Raji (cell line): ENCODE results near the gene STH.

Source experiments
- POLR2A ChIP-seq: IDR thresholded peaks from 2 replicates; pipeline ENCODE4 v1.6.1; 2011; ENCODE audit warnings: low read depth, low read length, control low read depth; ENCODE audit not compliant: insufficient read depth

Gene STH

GRCh38 chr17:45998987-45999899 lies at the start of gene STH:
Gene STH (plus strand): TSS chr17:45999250. CDS start chr17:45999280, 30 bp downstream.
- TF ChIP-seq POLR2A = no peak

GRCh38 chr17:45949755-45950320 lies 49.2 kb upstream of the STH start:
- no peak for TF ChIP-seq POLR2A

- no peak for TF ChIP-seq POLR2A
Observed at GRCh38 chr17:45950888-45951287, 48.2 kb upstream of the STH start.

DNA sequence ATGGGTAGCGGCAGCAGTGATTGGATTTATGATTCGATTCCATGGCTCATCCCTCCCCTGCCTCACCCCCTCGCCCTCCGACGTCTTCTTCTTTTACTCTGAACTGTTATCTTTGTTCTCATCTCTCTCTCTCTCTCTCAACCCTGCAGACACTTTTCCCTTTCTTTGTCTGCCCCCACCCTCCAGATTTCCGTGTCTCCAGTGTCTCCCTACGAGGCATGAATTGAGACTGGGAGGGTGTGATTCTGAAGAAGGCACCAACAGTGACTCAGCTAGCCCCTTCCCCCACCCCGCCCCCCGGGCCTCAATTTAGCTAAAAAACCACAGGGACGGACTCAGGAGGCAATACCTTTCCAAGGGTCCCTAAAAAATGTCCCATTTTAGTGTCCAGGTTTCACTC lies 47.6 kb upstream of the STH start:
- no peak for TF ChIP-seq POLR2A

GRCh38 chr17:45951941-45952340 lies 47.1 kb upstream of the STH start:
- TF ChIP-seq POLR2A = no peak

GRCh38 chr17:45952814-45953320 lies 46.2 kb upstream of the STH start:
- TF ChIP-seq POLR2A = no peak

DNA sequence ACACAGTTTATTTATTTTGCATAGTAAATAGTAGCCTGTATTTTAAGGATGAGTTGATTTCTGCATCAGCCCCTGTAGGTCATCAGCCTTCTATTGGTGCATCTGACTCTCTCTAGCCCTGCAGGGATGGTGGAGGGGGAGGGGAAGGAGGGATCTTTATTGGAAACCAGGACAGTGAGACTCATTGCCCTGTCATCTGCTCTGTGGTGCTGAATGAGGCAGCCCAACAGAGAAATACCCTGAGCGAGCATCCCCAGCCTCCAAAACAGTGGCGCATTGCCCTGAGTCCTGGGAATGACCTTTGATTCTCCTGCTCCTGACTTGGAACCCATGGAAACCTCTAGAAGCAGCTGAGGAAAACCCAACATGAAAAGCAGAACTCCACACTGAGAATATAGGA lies 45.5 kb upstream of the STH start:
- no peak for TF ChIP-seq POLR2A

DNA sequence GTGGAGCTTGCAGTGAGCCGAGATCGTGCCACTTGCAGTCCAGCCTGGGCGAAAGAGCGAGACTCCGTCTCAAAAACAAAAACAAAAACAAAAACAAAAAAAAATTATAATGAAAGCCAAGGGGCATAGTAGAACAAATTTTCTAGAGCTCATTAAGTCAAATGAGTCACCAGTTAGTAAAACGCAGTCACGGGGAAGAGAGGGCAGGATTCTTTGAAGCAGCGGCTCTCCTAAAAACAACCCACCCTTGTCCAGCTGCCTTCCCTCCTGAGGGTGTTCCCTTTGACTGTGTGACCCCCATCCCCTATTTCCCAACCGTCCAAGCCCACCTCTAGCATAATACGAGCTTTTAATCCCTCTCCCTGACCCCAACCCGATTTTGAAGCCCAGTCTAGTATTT lies 44.1 kb upstream of the STH start:
- TF ChIP-seq POLR2A = no peak

- no peak for TF ChIP-seq POLR2A
Observed at GRCh38 chr17:45955326-45955725, 43.7 kb upstream of the STH start.

DNA sequence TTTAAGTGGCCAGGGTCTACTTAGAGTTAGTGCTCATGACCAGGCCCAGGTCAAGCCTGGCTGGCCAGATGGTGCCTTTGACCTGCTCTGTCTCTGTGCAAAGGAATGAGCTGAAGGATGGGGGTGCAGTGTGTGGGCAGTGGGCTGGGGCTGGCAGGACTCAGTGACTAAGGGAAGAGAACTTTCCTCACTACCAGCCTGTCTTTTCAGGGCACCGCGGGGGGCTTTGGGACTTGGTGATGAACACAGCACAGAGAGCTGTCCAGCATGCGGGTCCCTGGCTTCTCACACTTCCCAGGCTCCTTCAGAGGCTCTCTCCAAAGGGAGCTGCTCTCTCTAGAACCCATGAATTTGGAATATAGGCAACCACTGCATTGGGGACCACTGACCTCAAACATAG lies 43.0 kb upstream of the STH start:
- TF ChIP-seq POLR2A = no peak

- no peak for TF ChIP-seq POLR2A
Observed at GRCh38 chr17:45958307-45958706, 40.7 kb upstream of the STH start.

DNA sequence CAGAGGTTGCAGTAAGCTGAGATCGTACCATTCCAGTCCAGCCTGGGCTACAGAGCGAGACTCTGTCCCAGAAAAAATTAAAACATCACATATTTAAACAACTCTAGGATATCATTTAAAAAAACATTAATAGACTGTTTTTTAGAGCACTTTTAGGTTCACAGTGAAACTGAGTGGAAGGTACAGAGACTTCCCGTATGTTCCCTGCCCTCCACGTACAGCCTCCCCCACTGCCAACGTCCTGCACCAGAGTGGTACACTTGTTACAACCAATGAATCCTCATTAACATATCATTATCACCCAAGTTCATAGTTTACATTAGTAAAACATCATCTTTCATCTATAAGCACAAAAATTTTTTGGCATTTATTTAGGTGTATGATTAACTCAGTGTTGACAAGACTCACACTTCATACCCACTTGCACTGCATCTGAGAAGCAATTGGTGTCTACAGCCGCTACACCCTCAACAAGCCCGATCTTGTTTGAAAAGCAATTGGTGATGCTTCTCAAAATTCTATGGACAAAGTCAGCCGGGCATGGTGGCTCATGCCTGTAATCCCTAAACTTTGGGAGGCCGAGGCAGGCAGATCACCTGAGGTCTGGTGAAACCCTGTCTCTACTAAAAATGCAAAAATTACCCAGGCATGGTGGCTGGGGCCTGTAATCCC lies 39.9 kb upstream of the STH start:
- no peak for TF ChIP-seq POLR2A

DNA sequence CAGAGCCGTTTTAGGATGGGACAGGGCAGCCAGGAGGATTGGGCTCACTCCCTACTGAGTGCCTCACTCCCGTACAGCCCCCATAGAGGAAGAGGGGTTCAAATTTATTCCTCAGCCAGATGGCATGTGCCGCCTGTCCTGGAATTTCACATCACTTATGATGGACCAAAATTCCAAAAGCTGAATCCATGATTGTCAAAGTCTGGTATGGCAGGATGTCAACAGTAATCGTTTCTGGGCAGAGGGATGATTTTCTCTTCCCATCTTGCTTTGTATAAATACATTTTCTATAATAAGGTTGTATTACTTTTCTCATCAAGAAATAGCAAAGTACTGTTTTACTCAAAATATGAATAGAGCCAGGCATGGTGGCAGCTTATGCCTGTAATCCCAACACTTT lies 38.7 kb upstream of the STH start:
- no peak for TF ChIP-seq POLR2A

DNA sequence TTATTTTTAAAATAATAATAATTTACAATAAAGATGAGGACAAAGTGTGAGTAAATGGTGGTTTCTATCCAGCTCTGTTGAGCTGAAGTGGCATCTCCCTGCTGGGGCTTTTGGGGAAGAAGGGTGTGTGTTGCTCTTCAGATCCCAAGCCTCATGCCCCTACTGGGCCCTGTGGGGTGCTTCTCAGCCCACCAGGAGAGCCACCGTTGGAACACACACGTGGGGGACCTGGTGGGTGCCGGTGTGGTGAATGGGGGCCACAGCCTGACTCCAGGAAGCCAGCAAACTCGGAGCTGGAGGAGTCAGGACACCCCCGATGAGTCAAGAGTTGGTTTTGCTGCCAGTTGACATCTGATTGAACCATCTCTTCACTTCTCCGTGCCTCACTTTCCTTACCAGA lies 37.8 kb upstream of the STH start:
- TF ChIP-seq POLR2A = no peak

- TF ChIP-seq POLR2A = no peak
Observed at GRCh38 chr17:45962221-45962972, 36.7 kb upstream of the STH start.
